Right ventricle myocardium inferior (tissue), 1 donor: ENCODE measurements around the gene OTOG. TPM values are rescaled to one million over a fixed set of nuclear protein-coding genes. Genes with fewer than 3 reads are reported as not detected.

Experiments used
- ATAC-seq: fragments of 200-7000 bp; cut with Tn5 transposase; one replicate; pipeline ENCODE4 v1.9.1; 2020; ENCODE audit warnings: mild to moderate bottlenecking, moderate library complexity
- DNase-seq: peaks from one replicate; pipeline ENCODE4 v3.0.0; 2021; ENCODE audit errors: missing footprints
- intact Hi-C: fragments of 100-400 bp; cut with DNase I; formaldehyde crosslinking; loops from one replicate; pipeline ENCODE4 v1.11.0; 2022
- total RNA-seq: library from RNA; stranded (reverse); fragmentation: NEBNext Ultra II Directional; extraction: Animal tissue kit (Norgen Biotek cat#: 25700); gene quantifications from one replicate; pipeline ENCODE4 v1.2.1, GENCODE V29; 2021
- donor health status: DM: no; HTN: yes; CAD: no; lungs with severe emphysema.

Gene OTOG
- total RNA-seq, 1 donor from 2014 or later: not detected

GRCh38 chr11:17535488-17535887, 11.6 kb upstream of the OTOG start:
- DNase-seq: no peak
- intact Hi-C loops: no loop called here
- no peak for ATAC-seq

GRCh38 chr11:17537261-17537660, 9.8 kb upstream of the OTOG start:
- ATAC-seq (no peak), DNase-seq (no peak)
- intact Hi-C loops: no loop called here

DNA sequence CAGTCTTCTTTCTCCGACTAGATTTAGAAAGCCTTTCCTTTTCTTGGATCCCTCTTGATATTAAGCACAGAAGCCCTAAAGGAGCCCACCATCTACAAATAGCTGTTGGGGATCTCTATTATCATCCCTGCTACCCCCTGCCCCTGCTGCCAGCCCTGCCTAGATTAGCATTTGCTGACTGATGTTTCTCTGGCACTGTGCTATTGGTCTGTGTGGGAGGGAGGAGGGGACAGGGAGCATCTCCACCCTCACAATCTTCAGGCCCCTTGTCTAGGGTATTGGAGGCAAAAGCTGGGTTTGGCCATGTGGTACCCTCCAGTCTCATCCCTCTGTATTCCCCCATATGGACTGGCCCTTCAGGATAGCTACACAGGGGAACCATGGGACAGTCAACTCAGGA, 9.0 kb upstream of the OTOG start:
- intact Hi-C loops: no loop called here
- ATAC-seq (no peak), DNase-seq (no peak)

DNA sequence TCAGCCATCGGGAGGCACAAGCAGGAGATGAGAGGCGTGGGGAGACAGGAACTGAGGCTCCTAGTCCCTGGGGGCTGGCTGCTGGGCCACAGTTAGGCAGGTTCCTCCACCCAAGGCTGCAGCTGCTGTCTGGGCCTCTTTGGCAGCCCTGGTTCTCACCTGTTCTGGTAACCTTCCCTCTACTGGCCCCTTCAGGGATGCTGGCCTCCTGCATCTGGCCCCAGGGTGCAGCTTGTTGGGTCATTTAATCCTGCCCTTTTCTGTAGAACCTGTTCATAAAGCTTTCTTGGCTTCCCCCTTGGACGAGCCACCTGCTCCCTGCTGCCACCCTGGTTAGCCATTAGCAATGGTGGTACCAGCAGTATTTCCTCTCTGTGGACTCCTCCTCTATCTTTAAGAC, 8.3 kb upstream of the OTOG start:
- ATAC-seq: no peak
- intact Hi-C loops: no loop called here
- no peak for DNase-seq

DNA sequence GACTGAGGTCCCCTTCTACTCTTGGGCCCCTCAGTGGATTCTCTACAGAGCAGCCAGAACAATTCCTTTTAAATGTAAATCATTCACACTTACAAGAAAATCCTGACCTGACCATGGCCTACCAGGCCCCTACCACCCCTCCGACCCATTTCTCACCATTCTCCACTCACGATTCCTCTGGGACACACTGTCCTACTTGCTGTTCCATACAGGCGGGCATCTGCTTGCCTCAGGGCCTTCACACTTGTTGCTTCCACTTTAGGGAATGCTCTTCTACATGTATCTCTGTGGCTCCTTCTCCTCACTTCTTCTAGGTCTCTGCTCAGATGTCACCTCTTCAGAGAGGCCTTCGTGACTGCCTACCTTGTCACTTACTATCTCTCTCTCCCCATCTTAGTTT, 6.3 kb upstream of the OTOG start:
- ATAC-seq (no peak), DNase-seq (no peak)
- intact Hi-C loops: no loop called here

DNA sequence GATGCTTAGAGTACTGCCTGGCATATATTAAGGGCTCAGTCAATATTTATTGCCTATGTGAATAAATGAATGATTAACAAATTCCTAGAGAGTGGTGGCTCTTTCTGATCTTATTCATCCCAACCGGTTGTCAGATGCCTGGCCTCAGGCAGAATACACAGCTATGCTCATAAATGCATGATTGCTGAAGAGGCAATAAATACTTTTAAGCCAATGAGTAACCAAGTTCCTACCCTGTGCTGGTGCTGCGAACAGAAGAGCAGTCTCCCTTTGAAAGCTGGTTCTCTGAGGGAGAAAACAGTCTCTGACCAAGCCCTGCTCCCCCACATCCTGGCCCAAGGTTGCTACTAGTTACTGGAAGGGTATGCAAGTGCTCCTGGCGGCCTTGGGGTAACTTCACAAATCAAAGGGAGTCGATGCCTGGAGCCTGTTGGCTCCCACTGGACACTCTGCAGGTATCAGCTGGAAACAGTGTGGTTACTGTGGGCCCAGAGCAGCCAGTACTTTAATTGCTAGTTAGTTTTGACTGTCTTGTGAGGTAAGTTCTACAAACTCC, 5.7 kb upstream of the OTOG start:
- ATAC-seq (no peak), DNase-seq (no peak)
- intact Hi-C loops: no loop called here

GRCh38 chr11:17542249-17542648, 4.8 kb upstream of the OTOG start:
- no peak for DNase-seq
- intact Hi-C loops: no loop called here
- ATAC-seq: no peak

DNA sequence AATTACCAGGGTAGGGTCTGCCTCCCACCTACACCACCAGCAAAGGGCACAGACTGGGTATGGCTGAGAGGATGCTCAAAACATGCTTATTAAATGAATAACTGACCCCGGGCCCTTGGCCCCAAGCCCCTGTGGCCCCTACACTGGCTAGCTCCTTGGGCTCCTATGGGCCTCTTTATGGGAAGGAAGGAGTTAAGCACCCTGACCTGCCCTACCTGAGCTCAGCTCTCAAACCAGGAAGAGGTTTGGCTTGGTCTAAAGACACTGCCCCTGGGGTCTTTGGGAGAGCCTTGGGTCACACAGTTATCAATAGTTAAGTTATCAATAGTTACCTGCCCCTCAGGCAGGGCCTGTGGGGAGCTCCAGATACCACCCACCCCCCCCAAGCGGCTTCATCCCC, 4.0 kb upstream of the OTOG start:
- intact Hi-C loops: no loop called here
- DNase-seq (no peak), ATAC-seq (no peak)

DNA sequence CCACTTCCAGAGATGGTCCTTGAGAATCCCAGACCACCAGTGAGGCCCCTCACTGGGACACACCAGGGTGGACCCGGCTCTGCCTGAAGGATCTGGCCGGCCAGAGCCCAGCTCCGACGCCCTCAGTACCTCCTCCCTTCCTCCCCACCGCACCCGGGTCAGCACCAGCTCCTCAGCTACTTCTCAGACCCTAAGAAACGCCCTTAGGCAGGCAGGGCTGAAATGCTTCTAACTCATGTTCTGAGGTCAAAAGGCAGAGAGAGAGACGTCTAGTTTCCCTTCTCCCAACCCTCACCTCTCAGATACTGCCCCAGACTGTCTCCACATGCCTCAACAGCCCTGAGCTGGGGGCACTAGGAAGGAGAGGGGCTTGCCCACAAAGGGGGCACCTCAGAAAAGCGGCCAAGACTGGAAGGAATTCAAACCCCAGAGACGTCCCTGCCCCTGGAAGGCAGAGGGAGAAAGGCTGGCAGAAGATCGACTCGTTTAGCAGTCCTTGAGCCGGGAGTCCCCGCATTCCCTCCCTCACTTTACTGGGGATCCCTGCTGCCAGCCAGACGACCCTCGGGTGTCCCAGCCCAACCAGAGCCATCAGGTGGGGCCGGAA, 3.4 kb upstream of the OTOG start:
- no peak for DNase-seq
- intact Hi-C loops: no loop called here
- ATAC-seq: no peak

GRCh38 chr11:17544181-17544622, 2.9 kb upstream of the OTOG start, which contains the start of gene USH1C:
Gene USH1C, minus strand, starts transcription at chr11:17544416. Its CDS starts 109 bp downstream, at chr11:17544307.
- ATAC-seq (no peak), DNase-seq (no peak)
- intact Hi-C loops: no loop called here

DNA sequence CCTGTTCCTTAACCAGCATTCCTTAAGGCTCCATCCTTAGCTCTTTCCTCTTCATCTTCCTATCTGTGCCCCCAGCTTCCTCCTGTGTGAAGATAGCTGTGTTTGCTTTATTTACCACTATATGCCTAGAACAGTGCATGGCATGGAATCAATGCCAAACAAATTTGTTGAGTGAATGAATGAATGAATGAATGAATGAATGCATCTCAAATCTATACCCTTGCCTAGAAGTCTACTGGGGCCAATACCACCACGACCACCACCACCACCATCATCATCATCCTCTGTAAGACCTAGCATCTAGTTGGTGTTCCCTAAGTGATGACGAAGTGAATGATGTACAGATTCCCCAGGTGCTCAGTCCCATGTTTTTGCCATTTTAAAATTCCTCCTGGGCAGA, 819 bp upstream of the OTOG start:
- ATAC-seq (no peak), DNase-seq (no peak)
- intact Hi-C loops: no loop called here

GRCh38 chr11:17547932-17548331, 873 bp downstream of the OTOG start:
- intact Hi-C loops: no loop called here
- ATAC-seq (no peak), DNase-seq (no peak)

DNA sequence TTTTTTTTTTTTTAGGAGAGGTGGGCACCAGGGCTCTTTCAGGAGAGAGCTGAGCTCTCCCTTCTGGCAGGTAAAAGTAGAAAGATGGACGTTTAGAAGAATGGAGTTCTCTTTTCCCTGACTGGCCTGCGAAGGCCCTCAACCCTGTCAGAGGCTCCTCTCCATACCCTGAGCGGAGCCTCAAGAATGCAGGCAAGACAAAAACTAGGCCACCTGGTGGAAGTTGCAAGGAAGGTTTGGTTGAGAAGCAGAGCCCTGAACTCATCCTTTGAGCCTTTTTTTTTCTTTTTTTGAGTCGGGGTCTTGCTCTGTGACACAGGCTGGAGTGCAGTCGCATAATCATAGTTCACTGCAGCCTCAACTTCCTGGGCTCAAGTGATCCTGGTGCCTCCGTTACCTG, 1.4 kb downstream of the OTOG start:
- intact Hi-C loops: no loop called here
- no peak for DNase-seq
- no peak for ATAC-seq

- intact Hi-C loops: no loop called here
- ATAC-seq: no peak
- DNase-seq: no peak
These were observed 3.6 kb downstream of the OTOG start for GRCh38 chr11:17550450-17551346.

- no peak for ATAC-seq
- DNase-seq: no peak
- intact Hi-C loops: no loop called here
These were observed 4.4 kb downstream of the OTOG start for GRCh38 chr11:17551347-17552040.

DNA sequence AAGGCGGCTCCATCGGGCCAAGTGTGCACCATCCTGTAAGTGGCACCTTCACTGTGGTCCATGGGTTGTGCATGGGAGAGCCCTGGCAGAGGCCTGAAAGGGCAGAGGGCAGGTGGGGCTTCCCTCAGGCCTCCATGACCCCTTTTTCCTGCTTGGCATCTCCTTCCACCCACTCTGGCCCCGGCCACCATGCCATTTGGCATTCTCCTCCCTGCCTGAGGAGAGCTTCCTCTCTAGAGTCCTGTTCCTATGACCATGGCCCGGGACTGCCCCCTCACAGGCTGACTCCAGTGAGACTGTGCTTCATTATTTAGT, 4.9 kb downstream of the OTOG start:
- no peak for DNase-seq
- no peak for ATAC-seq
- intact Hi-C loops: no loop called here

DNA sequence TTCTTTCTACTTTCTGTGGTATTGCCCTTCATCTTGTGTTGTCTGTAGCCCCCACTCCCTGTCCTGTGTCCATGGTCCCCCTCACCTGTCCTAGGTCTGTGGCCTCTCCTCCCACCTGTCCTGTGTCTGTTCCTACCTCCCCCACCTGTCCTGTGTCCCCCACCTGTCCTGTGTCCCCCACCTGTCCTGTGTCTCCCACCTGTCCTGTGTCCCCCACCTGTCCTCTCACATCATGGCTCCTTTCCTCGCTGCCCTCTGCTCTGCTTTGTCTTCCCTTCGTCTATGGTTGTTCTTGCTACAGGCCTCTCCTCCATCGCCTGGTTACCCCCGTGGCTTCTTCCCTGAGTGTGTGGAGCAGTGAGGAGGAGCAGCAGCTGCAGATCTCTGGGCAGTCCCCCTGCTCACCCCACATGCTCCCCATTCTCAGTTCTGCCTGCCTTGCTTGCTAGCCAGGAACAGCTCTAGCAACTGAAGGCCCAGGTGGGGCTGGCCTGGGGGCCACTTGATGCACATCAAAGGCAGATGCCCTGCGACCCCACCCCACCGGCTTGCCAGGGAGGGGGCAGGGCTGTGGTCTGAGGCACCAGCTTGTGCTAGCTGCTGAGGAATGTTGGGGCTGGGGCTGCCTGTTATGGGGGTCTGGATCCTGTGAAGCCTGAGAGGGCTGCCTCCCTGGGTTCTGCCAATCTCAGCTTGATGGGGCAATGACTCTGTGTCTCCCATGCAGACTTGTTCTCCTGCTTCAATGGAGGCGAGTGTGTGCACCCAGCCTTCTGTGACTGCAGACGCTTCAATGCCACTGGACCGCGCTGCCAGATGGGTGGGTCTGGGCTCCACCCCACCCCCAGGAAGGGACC, 5.6 kb downstream of the OTOG start:
- intact Hi-C loops: no loop called here
- DNase-seq (no peak), ATAC-seq (no peak)

GRCh38 chr11:17553249-17553546, 6.1 kb downstream of the OTOG start:
- intact Hi-C loops: no loop called here
- no peak for ATAC-seq
- no peak for DNase-seq

DNA sequence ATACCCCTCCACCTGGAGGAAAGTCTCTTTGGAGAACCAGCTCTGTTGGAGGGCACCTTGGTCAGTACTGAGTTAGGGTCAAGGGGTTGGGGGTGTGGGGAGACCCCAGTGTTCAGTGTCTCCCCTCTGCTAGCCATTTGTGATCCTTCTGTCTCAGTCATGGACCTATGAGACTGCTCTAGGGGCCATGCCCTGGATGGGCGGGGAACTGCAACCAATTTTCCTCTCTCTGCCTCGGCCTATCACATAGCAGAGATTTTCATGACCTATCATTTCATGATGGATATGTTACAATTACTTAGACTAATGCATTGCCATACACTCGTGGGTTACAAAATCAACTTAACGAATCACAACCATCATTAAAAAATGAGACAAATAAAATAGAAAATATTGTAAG, 7.4 kb downstream of the OTOG start:
- intact Hi-C loops: no loop called here
- DNase-seq (no peak), ATAC-seq (no peak)
